ENCODE measurements around the gene ADAMTS10.
"Not testable (repeated sequence)": the region's sequence is repeated elsewhere in the genome, so short reads cannot be mapped to it uniquely, and the experiment has no call there.

The ADAMTS10 gene

GRCh38 chr19:8566855-8567254 lies 43.7 kb downstream of the ADAMTS10 start:
- in situ Hi-C loops (cut with HindIII; ENCODE audit: low sequenced_read_pairs) = no loop called here

GRCh38 chr19:8564866-8565265 lies 45.6 kb downstream of the ADAMTS10 start:
- in situ Hi-C loops (cut with HindIII; ENCODE audit: low sequenced_read_pairs) = not testable (repeated sequence)

GRCh38 chr19:8561075-8561764 lies 49.3 kb downstream of the ADAMTS10 start:
- in situ Hi-C loops (cut with HindIII; ENCODE audit: low sequenced_read_pairs) = no loop called here

- in situ Hi-C loops (cut with HindIII; ENCODE audit: low sequenced_read_pairs) = no loop called here
Measured at GRCh38 chr19:8558325-8558724, 52.2 kb downstream of the ADAMTS10 start.

GRCh38 chr19:8557642-8558238 lies 52.8 kb downstream of the ADAMTS10 start:
- in situ Hi-C loops (cut with HindIII; ENCODE audit: low sequenced_read_pairs) = no loop called here

- in situ Hi-C loops (cut with HindIII; ENCODE audit: low sequenced_read_pairs) = not testable (repeated sequence)
Measured at GRCh38 chr19:8553729-8554128, 56.8 kb downstream of the ADAMTS10 start.

GRCh38 chr19:8552810-8553209 lies 57.7 kb downstream of the ADAMTS10 start:
- in situ Hi-C loops (cut with HindIII; ENCODE audit: low sequenced_read_pairs) = no loop called here

- in situ Hi-C loops (cut with HindIII; ENCODE audit: low sequenced_read_pairs) = no loop called here
Measured at GRCh38 chr19:8550070-8550469, 60.4 kb downstream of the ADAMTS10 start.

- in situ Hi-C loops (cut with HindIII; ENCODE audit: low sequenced_read_pairs) = no loop called here
Measured at GRCh38 chr19:8545743-8546142, 64.8 kb downstream of the ADAMTS10 start.

- in situ Hi-C loops (cut with HindIII; ENCODE audit: low sequenced_read_pairs) = no loop called here
Measured at GRCh38 chr19:8544168-8544567, 66.3 kb downstream of the ADAMTS10 start.

GRCh38 chr19:8539621-8540149 lies 70.8 kb downstream of the ADAMTS10 start:
- in situ Hi-C loops (cut with HindIII; ENCODE audit: low sequenced_read_pairs) = no loop called here

- in situ Hi-C loops (cut with HindIII; ENCODE audit: low sequenced_read_pairs) = no loop called here
Measured at GRCh38 chr19:8537099-8537498, 73.4 kb downstream of the ADAMTS10 start.

- in situ Hi-C loops (cut with HindIII; ENCODE audit: low sequenced_read_pairs) = no loop called here
Measured at GRCh38 chr19:8536282-8536681, 74.2 kb downstream of the ADAMTS10 start.

GRCh38 chr19:8532225-8532624 lies 78.3 kb downstream of the ADAMTS10 start:
- in situ Hi-C loops (cut with HindIII; ENCODE audit: low sequenced_read_pairs) = no loop called here

- in situ Hi-C loops (cut with HindIII; ENCODE audit: low sequenced_read_pairs) = no loop called here
Measured at GRCh38 chr19:8531470-8531869, 79.0 kb downstream of the ADAMTS10 start.

All from endothelial cell of hepatic sinusoid (primary cell).